GM12865 (cell line): ENCODE results near the gene NIPSNAP3A.

Source experiments
- DNase-seq: peaks from one replicate; pipeline ENCODE4 v3.0.0; 2010; ENCODE audit warnings: low read depth
- H3K4me3 ChIP-seq: 2 replicates; pipeline ENCODE4 v1.5.1; 2011; ENCODE audit warnings: mild to moderate bottlenecking, low read depth, low read length, control low read depth
- CTCF ChIP-seq: IDR thresholded peaks from 2 replicates; pipeline ENCODE4 v1.5.1; 2011; ENCODE audit warnings: low read length, control low read depth, low read depth, inconsistent platforms; ENCODE audit not compliant: insufficient read depth; ENCODE audit errors: missing control alignments

Gene NIPSNAP3A

GRCh38 chr9:104787306-104788015, 40.0 kb downstream of the NIPSNAP3A start:
- no peak for TF ChIP-seq CTCF
- H3K4me3 ChIP-seq: no peak overlapping the region
- no peak for DNase-seq

GRCh38 chr9:104788251-104788650, 40.8 kb downstream of the NIPSNAP3A start:
- DNase-seq: no peak
- no peak for TF ChIP-seq CTCF
- H3K4me3 ChIP-seq: no peak overlapping the region

- DNase-seq: no peak
- TF ChIP-seq CTCF: no peak
- no peak overlapping the region for H3K4me3 ChIP-seq
Measured at GRCh38 chr9:104794070-104794469, 46.6 kb downstream of the NIPSNAP3A start.

- DNase-seq: no peak
- no peak overlapping the region for H3K4me3 ChIP-seq
- TF ChIP-seq CTCF: no peak
Measured at GRCh38 chr9:104795082-104795481, 47.6 kb downstream of the NIPSNAP3A start.

GRCh38 chr9:104795857-104796256, 48.4 kb downstream of the NIPSNAP3A start:
- H3K4me3 ChIP-seq: no peak overlapping the region

GRCh38 chr9:104798209-104798995, 50.9 kb downstream of the NIPSNAP3A start:
- H3K4me3 ChIP-seq: no peak overlapping the region
- no peak for DNase-seq
- TF ChIP-seq CTCF: no peak

More at GRCh38 chr9:104795857-104796256, 48.4 kb downstream of the NIPSNAP3A start:
- DNase-seq: no peak
- TF ChIP-seq CTCF: no peak
